Lower leg skin (tissue), 4 donors: ENCODE results near the gene SLC25A11. TPM values are rescaled to one million over a fixed set of nuclear protein-coding genes. Genes with fewer than 3 reads are reported as not detected.

ENCODE experiments used
- DNase-seq, 2 donors: peaks; one replicate each; pipeline ENCODE4 v3.0.0-alpha.2; 2019; ENCODE audit warnings: low spot score in 2 of 2
- H3K4me3 ChIP-seq: fragments of 200-600 bp; sonication (generic); 2 replicates; pipeline ENCODE4 v1.5.1; 2017; ENCODE audit warnings: mild to moderate bottlenecking, low read depth; ENCODE audit not compliant: poor library complexity, severe bottlenecking
- POLR2A ChIP-seq, 2 donors: fragments of 450-650 bp; IDR thresholded peaks; one replicate each; pipeline ENCODE4 v1.6.1; 2016 to 2017; ENCODE audit warnings: antibody characterized with exemption in 2 of 2, mild to moderate bottlenecking in 1 of 2, moderate library complexity in 1 of 2
- WGBS, 2 donors: methylation state at CpG; one replicate each; pipeline ENCODE4 v1.1.5; 2018; 5-methylcytosine and 5-hydroxymethylcytosine counted together
- intact Hi-C: fragments of 100-400 bp; cut with DNase I; formaldehyde crosslinking; loops from one replicate; pipeline ENCODE4 v1.15.0; 2023; ENCODE audit warnings: low total_unique reads
- total RNA-seq, 4 donors: library from RNA; depleted of rRNA; stranded (reverse); fragments of >200 nt; gene quantifications; one replicate each; pipeline ENCODE4 v1.1.0, GENCODE V29; 2016
- TF ChIP-seq, protein P1 (sequence below), 3 donors: fragments of 450-650 bp; IDR thresholded peaks; one replicate each; pipeline ENCODE4 v1.5.1; 2016; ENCODE audit warnings: antibody characterized with exemption in 3 of 3, mild to moderate bottlenecking in 3 of 3, moderate library complexity in 2 of 3

The SLC25A11 gene
- total RNA-seq, 4 donors from 2014 or later: 35.5 to 87.7 (median 59.2) TPM

DNA sequence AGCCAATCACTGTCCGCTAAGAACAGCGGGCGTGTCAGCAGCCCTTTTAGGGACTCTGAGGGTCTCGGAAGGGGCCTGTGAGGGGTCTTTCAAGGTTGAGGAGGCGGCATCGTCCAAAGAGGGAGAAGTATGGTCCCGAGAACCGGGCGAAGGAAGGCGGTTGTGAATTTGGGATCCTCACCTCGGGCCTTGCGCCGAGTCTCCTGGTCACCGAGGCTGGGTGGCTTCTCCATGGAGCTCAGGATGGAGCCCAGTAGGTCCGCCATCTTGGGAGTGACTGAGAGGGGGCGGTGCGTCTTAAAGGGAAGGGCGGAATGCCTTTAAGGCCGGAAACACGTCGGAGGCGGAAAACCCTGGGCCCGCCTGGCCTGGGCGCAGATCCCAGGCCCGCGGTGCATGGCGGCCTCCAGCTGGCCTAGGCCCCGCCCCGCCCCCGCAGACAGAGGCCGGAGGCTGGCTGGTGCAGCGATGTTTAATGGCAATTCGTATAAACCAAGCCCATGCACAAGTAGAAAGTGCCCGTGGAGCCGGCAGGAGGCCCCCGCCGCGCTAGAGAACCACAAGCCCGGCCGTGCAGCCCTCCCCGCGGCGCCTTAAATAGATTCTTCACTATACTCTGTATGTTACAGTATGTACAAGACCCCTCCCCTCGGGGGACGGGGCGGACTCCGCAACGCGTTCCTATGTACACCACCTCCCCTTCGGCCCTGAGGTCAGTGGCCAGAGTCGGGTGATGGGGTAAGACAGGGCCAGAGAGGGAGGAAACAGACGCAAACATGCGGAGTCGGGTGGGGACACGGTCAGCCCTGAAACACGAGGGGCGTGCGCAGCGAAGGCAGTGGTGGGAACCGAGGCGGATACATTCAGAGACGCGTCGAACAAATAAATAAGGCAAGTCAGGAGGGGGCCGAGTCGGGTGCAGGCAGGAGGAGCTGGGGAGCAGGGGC, 28.0 kb upstream of the SLC25A11 start, which contains the start of gene SPAG7:
Gene SPAG7, minus strand, starts transcription at position 279 of the 947 bp plus-strand sequence. Its CDS starts 13 bp downstream, at position 266.
- intact Hi-C loops: no loop called here
- WGBS, 2 donors: 0% methylated on average over 60 to 65 of the region's 66 CpGs
- H3K4me3 ChIP-seq: peak within 1 kb of the TSS; percentile 52
- TF ChIP-seq POLR2A (IDR thresholded peaks at IDR 0.05): peak in 1 of 2 donors; percentile 20
- TF ChIP-seq, protein P1, sequence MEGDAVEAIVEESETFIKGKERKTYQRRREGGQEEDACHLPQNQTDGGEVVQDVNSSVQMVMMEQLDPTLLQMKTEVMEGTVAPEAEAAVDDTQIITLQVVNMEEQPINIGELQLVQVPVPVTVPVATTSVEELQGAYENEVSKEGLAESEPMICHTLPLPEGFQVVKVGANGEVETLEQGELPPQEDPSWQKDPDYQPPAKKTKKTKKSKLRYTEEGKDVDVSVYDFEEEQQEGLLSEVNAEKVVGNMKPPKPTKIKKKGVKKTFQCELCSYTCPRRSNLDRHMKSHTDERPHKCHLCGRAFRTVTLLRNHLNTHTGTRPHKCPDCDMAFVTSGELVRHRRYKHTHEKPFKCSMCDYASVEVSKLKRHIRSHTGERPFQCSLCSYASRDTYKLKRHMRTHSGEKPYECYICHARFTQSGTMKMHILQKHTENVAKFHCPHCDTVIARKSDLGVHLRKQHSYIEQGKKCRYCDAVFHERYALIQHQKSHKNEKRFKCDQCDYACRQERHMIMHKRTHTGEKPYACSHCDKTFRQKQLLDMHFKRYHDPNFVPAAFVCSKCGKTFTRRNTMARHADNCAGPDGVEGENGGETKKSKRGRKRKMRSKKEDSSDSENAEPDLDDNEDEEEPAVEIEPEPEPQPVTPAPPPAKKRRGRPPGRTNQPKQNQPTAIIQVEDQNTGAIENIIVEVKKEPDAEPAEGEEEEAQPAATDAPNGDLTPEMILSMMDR (IDR thresholded peaks at IDR 0.05): no peak
- peak; percentile 94 to 99 for DNase-seq

DNA sequence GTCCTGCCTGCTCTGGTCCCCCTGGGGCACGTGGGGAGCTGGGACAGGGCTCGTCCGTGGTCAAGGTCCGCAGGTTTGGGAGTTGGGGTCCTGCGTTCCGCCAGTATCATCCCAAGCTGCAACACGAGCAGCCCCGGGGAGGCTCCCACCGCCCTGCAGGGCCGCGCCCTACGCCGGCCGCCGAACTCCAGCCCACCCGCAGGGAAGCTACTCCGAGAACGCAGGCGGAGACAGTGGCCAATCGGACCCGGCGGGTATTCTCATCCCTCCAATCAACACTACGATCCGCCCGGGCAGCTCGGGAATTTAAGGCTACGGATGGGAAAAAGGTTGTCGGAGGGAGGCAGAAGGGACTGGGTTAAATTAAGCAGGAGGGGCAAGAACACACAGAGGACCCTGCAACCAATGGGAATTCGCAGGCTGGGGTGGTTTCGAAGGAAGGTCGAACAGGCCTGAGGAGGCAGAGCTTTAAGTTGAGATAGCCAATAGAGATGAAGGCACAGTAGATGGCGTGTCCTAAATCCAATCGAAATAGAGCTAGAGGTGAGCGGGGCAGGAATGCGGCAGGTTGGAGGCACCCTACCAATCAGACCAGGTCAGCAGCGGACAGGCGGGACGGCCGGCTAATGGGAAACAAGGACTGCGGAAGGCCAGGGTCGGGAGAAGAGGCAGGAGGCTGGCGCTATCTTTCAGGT, 27.1 kb upstream of the SLC25A11 start:
- TF ChIP-seq POLR2A (IDR thresholded peaks at IDR 0.05): no peak
- TF ChIP-seq, protein P1 (IDR thresholded peaks at IDR 0.05): no peak
- peak overlapping the region; percentile 52 for H3K4me3 ChIP-seq
- WGBS, 2 donors: 0% methylated on average over 30 to 33 of the region's 42 CpGs
- intact Hi-C loops: no loop called here
- peak; percentile 99 for DNase-seq

DNA sequence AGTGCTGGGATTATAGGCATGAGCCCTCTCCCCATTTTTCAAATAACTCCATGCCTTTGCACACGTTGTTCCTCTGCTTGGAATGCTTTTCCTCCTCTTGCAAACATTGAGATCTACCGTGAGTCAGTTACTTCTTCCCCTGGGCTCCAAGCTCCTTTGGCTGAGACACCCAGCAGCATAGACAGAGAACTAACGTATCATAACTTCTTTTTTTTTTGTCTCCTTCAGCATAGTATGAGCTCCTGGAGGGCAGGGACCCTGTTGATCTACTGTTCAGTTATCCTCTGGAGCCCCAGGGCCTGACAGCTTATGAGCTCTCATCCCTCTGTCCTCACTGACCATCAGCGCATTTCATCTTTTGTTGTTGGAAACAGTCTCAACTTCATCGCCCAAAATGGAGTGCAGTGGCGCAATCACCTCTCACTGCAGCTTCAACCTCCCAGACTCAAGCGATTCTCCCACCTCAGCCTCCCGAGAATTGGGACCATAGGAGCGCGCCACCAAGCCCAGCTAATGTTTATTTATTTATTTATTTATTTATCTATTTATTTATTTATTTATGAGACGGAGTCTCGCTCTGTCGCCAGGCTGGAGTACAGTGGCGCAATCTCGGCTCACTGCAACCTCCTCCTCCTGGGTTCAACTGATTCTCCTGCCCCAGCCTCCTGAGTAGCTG, 25.6 kb upstream of the SLC25A11 start:
- WGBS, 2 donors: 97% methylated on average over 15 of the region's 15 CpGs
- TF ChIP-seq, protein P1 (IDR thresholded peaks at IDR 0.05): no peak
- TF ChIP-seq POLR2A (IDR thresholded peaks at IDR 0.05): no peak
- no peak for DNase-seq
- no peak overlapping the region for H3K4me3 ChIP-seq
- intact Hi-C loops: no loop called here

DNA sequence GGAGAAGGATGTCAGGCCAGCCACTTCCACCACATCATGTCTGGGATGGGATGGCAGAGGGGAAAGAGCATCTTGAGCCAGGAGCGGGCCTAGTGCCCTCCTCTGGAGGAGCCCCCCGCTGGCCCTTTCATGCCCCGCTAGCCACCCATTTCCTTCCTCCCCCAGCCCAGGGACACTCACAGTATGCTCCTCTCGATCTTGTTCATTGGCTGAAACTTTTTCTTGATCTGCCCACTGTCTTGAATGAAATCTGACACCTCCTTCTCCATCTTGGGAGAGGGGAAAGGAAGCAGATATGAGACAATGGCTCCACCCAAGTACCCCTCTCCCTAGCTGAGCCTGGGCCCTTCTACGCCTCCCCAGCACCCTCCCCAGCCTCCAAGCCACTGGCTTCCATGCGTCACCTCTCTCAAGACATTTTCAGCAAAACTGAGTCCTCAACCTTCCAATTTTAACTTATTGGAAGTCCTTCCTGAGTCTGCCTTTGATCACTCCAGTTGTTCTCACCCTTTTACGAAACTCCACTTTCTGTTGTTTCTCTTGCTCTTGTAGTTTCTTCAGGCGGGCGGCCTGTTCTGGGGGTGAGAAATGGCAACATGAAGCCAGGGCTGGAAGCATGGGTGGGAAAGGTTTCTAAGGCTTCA, 20.6 kb upstream of the SLC25A11 start:
- no peak for DNase-seq
- H3K4me3 ChIP-seq: no peak overlapping the region
- intact Hi-C loops: no loop called here
- TF ChIP-seq, protein P1 (IDR thresholded peaks at IDR 0.05): no peak
- WGBS, 2 donors: 90% methylated on average over 9 of the region's 9 CpGs

DNA sequence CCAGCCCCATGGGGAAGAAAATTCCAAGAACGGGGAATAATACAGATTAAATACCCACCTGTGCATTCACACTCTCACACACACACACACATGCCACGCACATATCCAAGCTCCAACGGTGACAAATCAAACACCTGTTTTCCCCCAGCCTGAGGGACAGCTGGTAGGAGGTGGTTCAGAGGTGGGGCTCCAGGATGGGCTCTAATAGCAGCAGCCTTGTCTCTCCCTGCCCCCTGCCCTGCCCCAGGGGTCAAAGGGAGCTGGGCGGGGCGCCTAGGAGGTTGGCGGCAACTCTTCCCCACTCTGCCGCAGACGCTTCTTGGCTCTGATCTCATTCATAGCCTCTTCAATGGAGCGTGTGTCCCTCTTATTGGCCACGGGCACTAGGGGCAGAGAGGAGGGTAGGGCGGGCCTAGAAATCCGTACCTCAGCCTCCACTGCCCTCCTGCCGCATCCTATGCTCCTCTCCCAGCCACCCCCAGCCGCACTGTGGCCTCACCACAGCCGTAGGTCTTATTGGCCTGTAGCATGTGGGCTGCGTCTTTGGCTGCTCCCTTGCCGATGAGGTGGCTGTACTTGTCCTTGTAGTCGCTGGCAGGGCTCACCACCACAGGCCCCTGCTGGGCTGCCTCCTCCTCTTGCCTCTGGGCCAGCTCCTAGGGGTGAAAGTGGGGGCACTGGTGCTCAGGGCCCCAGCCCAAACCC, 19.6 kb upstream of the SLC25A11 start:
- 83 to 86% methylated on average over 18 of the region's 18 CpGs for WGBS, 2 donors
- no peak overlapping the region for H3K4me3 ChIP-seq
- intact Hi-C loops: no loop called here

More for the DNA sequence above, 19.6 kb upstream of the SLC25A11 start:
- TF ChIP-seq, protein P1 (IDR thresholded peaks at IDR 0.05): no peak
- TF ChIP-seq POLR2A (IDR thresholded peaks at IDR 0.05): no peak
- DNase-seq: no peak
